Activated gamma-delta T cell treated with anti-CD3 and anti-CD28 coated beads, Interleukin-2, amount 50 U/mL, for 16 hours (primary cell): Measurements from ENCODE around the gene CRACDL.

Experiments used
- DNase-seq: peaks from one replicate; pipeline ENCODE4 v3.0.0-alpha.2; 2020; ENCODE audit warnings: low read depth

Gene CRACDL

DNA sequence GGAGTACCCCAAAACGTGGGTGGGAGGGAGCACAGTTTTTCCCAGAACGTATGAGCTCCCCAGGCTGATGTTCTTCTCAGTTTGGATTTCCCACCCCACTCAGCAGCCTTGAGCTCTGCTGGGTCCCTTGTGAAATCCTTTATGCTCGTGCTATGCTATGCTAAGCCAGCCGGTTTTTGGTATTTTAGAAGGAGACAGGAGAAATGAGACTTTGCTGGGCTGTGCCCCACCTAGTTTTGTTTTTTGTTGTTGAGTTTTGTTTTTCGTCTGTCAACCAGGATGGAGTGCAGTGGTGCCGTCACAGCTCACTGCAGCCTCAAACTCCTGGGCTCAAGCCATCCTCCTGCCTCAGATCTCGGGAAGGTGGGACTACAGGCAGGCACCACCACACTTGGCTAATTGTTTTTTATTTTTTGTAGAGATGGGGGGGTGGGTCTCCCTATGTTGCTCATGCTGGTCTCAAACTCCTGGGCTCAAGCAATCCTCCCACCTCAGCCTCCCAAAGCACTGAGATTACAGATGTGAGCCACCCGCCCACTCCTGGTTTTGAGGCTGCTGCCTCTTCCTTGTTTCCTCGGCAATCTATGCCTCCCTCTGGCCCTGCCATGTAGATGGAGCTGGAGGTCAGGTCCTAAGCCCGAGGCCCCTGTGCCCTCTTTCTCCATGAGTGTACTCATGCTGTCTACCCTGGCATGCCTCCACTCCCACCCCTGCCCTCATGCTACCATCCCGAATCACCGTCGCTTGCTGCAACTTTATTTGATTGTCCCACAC, 187.5 kb downstream of the CRACDL start:
- no peak for DNase-seq

DNA sequence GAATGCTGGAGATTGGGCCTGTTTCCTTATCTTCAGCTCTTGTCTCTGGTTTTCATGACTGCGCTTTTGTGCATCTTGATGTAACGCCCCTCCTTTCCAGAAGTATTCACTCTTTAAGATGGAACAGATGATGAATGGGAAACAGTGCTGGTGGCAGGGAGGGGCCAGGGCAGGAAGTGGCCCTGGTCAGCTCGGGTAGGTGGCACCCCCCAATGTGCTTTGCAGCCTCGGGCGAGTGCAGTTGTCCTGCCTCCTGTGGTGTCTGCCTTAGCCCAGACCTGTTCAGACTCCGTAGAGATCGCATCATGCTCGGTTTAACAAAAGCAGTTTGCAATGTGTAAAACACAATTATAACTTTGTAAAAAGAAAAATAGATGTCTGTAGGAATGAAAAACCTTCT, 188.1 kb downstream of the CRACDL start:
- DNase-seq, result no peak

DNA sequence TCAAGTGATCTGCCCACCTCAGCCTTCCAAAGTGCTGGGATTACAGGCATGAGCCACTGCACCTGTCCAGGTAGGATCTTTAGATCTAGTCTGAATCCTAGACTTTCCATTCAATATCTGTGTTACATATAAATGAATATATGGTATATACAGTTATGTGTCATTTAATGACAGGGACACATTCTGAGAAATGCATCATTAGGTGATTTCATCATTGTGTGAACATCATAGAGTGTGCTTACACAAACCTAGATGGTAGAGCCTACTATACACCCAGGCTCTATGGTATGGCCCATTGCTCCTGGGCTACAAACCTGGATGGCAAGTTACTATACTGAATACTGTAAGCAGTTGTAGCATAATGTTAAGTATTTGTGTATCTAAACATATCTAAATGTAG, 189.6 kb downstream of the CRACDL start:
- no peak for DNase-seq

GRCh38 chr2:98744595-98744994, 191.4 kb downstream of the CRACDL start:
- DNase-seq, result no peak
